Lower leg skin (tissue), 4 donors: ENCODE results near the gene WDFY2. TPM values are rescaled to one million over a fixed set of nuclear protein-coding genes. Genes with fewer than 3 reads are reported as not detected.

ENCODE experiments used
- DNase-seq, 2 donors: peaks; one replicate each; pipeline ENCODE4 v3.0.0-alpha.2; 2019; ENCODE audit warnings: low spot score in 2 of 2
- H3K4me3 ChIP-seq: fragments of 200-600 bp; sonication (generic); 2 replicates; pipeline ENCODE4 v1.5.1; 2017; ENCODE audit warnings: mild to moderate bottlenecking, low read depth; ENCODE audit not compliant: poor library complexity, severe bottlenecking
- POLR2A ChIP-seq, 2 donors: fragments of 450-650 bp; IDR thresholded peaks; one replicate each; pipeline ENCODE4 v1.6.1; 2016 to 2017; ENCODE audit warnings: antibody characterized with exemption in 2 of 2, mild to moderate bottlenecking in 1 of 2, moderate library complexity in 1 of 2
- WGBS, 2 donors: methylation state at CpG; one replicate each; pipeline ENCODE4 v1.1.5; 2018; 5-methylcytosine and 5-hydroxymethylcytosine counted together
- intact Hi-C: fragments of 100-400 bp; cut with DNase I; formaldehyde crosslinking; loops from one replicate; pipeline ENCODE4 v1.15.0; 2023; ENCODE audit warnings: low total_unique reads
- total RNA-seq, 4 donors: library from RNA; depleted of rRNA; stranded (reverse); fragments of >200 nt; gene quantifications; one replicate each; pipeline ENCODE4 v1.1.0, GENCODE V29; 2016
- TF ChIP-seq, protein P1 (sequence below), 3 donors: fragments of 450-650 bp; IDR thresholded peaks; one replicate each; pipeline ENCODE4 v1.5.1; 2016; ENCODE audit warnings: antibody characterized with exemption in 3 of 3, mild to moderate bottlenecking in 3 of 3, moderate library complexity in 2 of 3

The WDFY2 gene
- total RNA-seq, 4 donors from 2014 or later, result 20.1 to 40.3 (median 22.4) TPM

DNA sequence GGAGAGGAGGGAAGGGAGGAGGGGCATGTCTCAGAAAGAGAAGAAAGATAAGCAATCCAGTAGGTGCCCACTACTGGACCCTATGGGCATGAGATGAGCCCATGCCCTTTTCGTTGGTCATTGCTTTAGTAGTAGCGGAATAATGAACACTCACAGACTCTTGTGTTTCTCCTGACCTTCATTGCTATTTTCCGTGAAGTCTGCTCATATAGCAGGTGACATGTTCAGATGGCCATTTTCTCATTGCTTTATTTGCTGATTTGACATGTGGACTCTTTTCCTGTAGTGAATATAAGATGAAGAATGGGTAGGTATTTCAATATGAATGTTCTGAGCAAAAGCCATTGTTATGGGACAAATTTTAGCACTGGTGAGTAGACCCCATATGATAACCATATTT lies 16.4 kb downstream of the WDFY2 start:
- intact Hi-C loops, result no loop called here
- TF ChIP-seq, protein P1, sequence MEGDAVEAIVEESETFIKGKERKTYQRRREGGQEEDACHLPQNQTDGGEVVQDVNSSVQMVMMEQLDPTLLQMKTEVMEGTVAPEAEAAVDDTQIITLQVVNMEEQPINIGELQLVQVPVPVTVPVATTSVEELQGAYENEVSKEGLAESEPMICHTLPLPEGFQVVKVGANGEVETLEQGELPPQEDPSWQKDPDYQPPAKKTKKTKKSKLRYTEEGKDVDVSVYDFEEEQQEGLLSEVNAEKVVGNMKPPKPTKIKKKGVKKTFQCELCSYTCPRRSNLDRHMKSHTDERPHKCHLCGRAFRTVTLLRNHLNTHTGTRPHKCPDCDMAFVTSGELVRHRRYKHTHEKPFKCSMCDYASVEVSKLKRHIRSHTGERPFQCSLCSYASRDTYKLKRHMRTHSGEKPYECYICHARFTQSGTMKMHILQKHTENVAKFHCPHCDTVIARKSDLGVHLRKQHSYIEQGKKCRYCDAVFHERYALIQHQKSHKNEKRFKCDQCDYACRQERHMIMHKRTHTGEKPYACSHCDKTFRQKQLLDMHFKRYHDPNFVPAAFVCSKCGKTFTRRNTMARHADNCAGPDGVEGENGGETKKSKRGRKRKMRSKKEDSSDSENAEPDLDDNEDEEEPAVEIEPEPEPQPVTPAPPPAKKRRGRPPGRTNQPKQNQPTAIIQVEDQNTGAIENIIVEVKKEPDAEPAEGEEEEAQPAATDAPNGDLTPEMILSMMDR (IDR thresholded peaks at IDR 0.05), result no peak
- no peak for TF ChIP-seq POLR2A (IDR thresholded peaks at IDR 0.05)
- no peak overlapping the region for H3K4me3 ChIP-seq
- DNase-seq, result no peak
- 92 to 99% methylated on average over 3 of the region's 3 CpGs for WGBS, 2 donors

DNA sequence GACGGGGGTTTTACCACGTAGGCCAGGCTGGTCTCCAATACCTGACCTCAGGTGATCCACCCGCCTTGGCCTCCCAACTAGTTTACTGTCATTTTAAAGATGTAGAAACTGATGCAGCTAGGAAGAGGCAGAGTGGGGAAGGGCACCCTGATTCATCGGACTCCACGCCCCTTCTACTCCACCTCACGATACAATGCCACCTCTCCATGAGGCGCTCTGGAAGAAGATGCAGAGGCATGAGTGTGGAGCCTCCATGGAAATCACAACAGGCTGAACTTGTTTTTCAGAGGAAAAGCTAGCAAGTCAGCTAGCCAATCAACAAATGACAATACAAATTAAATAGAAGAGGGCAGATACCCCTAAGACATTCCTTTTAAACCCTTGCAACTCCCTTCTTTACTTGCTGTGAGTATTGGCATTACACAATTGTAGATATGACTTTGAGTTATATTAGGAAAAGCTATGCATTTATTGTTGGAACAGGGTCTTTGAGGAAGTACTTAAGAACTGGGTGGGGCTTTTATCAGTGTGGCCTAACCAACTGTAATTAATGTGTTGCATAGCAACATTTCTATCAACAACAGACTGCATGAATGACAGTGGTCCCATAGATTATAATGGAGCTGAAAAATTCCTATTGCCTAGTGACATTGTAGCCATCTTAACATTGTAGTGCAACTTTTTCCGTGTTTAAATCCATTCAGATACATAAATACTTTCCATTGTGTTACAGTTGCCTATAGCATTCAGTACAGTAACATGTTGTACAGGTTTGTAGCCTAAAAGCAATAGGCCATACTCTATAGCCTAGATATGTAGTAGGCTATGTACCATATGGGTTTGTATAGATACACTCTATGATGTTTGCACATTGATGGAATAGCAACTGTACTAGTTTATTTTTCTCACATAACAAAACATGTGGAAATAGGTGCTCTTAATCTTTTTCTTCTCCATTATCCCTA lies 17.6 kb downstream of the WDFY2 start:
- no peak overlapping the region for H3K4me3 ChIP-seq
- TF ChIP-seq, protein P1 (IDR thresholded peaks at IDR 0.05), result no peak
- TF ChIP-seq POLR2A (IDR thresholded peaks at IDR 0.05), result no peak
- WGBS, 2 donors, result 75 to 83% methylated on average over 8 of the region's 8 CpGs
- DNase-seq, result no peak
- intact Hi-C loops, result no loop called here

DNA sequence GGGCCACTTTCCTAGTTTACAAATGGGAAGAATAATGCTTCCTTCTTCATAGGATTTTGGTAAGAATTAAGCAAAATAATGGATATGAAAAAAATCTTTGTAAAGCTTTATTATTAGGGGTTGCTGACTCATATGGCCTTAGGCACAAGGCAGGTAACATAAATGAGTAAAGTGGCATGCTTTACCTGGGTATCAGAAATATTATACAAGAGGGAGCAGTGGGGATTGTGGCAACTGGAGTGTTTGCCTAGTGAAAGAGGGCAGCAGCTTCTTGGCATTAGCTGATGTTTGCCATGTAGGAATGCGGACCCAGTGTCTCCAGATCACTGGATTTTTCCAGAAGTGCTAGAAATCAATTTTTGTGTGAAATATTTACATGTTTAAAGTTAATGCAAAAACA lies 19.5 kb downstream of the WDFY2 start:
- TF ChIP-seq, protein P1 (IDR thresholded peaks at IDR 0.05), result no peak
- no peak for TF ChIP-seq POLR2A (IDR thresholded peaks at IDR 0.05)
- 89 to 93% methylated on average over 1 of the region's 1 CpG for WGBS, 2 donors

DNA sequence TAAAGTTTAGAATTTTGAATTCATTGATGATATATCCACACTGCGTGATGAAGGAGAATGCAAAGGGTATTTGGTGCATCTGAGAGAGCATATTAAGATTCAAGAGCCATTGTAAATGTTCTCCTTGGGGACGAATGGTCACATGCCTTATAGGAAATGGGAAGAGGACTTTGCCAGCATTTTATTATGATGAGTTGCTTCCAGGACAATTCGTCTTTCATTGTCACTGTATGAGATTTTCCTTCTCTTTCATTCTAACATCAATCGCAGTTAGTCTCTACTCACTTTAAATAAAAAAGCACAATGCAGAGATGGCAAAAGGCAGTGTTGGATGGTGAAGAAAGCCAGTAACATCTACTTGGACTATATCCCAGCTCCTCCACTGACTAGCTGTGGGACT lies 21.4 kb downstream of the WDFY2 start:
- WGBS, 2 donors, result 27 to 43% methylated on average over 4 of the region's 4 CpGs
- no peak for DNase-seq
- TF ChIP-seq POLR2A (IDR thresholded peaks at IDR 0.05), result no peak
- TF ChIP-seq, protein P1 (IDR thresholded peaks at IDR 0.05), result no peak
- intact Hi-C loops, result no loop called here
- H3K4me3 ChIP-seq, result no peak overlapping the region

More for the DNA sequence above, 19.5 kb downstream of the WDFY2 start:
- intact Hi-C loops, result no loop called here
- H3K4me3 ChIP-seq, result no peak overlapping the region
- no peak for DNase-seq

DNA sequence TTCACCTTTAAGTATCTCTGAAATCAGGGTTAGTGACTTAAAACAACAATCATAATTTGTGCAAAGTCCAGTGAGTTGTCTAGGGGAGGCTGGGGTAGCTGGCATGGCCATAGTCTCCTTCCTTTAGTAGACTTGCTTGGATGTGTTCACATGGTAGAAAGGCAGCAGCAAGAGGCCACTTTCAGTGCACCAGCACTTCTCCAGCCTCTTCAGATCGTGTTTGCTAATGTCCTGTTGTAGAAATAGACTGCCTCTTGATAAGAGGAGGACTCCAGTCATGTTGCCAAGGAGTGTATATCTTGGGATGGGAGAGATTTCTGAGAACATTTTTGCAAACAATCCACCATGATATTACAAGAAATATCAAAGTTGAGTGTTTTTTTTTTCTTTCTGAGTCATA lies 22.9 kb downstream of the WDFY2 start:
- TF ChIP-seq, protein P1 (IDR thresholded peaks at IDR 0.05), result no peak
- no peak for TF ChIP-seq POLR2A (IDR thresholded peaks at IDR 0.05)
- intact Hi-C loops, result no loop called here
- DNase-seq, result no peak
- no peak overlapping the region for H3K4me3 ChIP-seq
- WGBS, 2 donors, result 73 to 90% methylated on average over 1 of the region's 1 CpG
